ENCODE data around the gene LRRC32. TPM values are rescaled to one million over a fixed set of nuclear protein-coding genes. Genes with fewer than 3 reads are reported as not detected.
"Not testable (repeated sequence)": the region's sequence is repeated elsewhere in the genome, so short reads cannot be mapped to it uniquely, and the experiment has no call there.

LRRC32 gene
- total RNA-seq, 1 experiment from 2014 or later = not detected

DNA sequence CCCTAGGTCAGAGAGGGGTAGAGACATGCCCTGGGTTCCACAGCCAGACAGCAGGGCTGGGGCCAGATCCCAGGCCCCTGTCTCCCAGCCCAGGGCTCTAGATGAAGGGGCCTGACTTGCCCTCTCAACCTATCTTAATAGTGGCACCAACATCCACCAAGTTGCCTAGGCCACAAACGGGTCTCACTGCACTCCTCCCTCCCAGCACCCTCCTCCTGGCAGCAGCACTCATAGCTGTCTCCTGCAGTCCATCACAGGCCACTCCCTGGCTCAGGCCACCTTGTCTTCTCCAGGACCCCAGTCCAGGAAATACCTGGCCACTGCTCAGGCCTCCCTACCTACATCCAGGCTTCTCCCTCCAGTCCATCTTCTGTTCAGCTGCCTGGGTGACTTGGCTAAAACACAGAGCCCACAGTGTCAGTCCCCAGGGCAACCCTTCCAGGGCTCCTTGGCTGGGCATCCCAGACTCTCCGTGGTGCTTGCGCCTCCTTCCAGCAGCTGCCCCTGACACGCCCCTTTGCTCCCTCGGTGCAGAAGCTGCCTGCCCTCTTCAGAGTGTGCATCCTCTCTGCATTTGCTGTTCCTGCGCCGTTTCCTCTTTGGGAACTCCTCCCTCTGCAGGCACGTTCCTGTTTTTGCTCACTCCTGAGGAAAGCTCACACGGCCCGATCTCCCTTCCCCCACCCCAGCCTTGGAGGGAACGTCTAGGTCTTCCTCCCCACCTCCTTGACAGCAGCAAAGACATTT lies 40.5 kb downstream of the LRRC32 start:
- DNase-seq (ENCODE audit: low spot score) = no peak

DNA sequence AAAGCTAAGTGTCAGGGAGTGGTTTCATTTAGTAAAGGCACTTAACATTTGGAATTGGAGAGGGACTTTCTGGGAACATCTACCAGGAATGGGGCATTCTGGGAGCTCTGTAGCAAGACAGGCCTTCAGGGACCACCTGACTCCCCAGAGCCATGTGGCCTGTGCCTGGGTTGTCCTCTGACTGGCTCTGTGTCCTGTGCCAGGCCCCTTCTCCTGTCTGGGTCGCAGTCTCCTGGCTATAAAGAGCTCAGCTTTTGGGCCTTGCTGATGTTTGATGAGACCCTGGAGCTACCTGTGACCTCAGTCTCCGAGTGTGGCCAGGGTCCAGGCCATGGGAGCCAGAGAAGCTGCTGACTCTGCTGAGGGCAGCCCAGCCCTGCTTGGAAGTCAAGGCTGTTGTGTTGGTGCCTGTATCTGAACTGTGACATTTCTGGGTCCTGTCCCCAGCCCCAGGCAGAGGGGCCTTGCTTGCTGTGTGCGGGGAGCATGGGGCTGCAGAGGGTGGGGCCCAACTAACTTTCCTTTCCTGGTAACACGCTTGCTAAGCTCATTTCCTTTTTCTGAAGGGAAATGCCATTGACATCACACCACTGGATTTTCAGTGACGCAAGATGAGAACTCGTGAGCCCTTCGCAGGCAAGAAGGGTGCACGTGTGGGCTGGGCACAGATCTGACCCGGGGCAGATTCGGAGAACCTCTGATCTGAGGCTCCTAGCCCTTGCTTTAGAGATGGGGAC lies 41.3 kb downstream of the LRRC32 start:
- DNase-seq (ENCODE audit: low spot score) = no peak

DNA sequence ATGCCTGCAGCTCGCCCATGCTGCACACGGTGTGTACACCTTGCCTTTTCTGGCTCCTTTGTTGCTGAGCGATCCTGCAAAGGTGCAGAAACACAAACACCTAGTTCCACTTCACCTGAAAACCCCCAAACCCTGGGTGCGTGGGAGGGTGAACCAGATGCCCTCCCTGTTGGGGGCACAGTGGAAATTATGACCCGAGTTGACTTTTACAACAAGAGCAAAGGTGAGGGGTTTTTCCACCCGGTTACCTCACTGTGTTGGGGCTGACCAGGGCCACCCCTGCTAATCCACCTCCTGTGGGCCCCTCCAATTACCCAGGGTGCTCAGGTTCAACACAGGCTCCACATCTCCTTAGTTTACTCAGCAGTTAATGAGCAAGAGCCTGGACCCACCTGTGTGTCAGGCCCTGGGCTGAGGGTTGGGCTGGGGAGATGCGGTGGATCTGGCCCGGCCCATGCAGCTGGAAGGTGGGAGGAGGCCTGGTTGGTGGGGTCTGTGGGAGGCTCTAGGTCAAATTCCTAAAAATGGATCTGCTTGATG lies 42.1 kb downstream of the LRRC32 start:
- DNase-seq (ENCODE audit: low spot score) = no peak

DNA sequence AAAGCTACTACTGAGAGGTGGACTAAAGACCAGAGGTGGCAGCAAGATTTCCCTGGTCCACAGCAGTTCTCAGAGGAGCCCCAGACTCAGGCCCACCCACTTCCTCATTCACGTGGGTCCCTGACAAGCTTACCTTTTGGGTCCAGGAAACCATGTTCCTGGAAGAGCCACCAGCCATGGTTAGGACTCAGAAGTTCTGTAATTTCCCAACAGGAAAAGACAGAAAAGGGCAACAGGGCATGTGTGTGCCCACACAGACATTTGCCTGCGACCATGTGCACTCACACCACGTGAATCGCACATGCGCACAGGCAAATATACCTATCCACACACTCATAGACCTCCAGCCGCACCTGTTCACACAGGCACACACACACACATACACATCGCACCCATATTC lies 42.9 kb downstream of the LRRC32 start:
- DNase-seq (ENCODE audit: low spot score) = no peak

DNA sequence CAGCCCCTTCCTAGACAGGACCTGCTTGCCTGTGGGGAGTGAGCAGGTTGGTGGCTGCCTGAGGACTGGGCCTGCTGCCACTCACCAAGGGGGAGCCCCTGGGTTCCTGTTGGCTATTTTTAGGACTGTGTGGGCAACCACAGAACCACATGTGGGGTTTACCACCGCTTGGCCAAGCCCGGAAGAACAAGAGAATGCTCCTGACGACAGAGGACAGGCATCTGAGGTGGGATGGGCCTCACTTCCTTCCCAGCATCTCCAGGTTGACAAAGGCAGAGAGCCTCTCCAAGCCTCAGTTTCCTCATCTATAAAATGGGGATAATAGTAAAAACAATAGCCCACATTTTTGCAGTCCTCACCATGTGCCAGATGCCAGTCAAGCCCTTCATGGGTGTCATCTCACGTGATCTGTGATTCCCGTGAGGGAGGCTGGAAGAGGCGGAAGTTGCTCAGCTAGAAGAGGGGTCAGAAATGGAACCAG lies 43.6 kb downstream of the LRRC32 start:
- DNase-seq (ENCODE audit: low spot score) = no peak

DNA sequence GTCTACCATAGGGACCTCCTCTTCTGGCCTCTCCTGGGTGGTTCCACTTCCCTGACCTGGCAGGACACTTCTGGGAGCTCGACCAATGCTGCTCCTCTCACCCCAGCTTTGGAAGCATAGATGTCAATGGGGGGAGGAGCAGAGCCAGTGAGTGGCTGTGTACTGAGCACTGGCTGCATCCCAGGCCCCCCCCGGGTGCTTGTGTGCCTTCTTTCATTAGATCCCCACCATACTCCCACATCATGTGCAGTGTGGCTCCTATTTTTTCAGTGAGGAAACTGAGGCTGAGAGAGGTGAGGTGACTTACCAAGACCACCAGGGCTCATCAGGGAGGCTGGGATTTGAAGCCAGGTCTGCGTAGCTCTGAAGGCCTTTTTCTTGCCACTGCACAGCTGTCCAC lies 44.3 kb downstream of the LRRC32 start:
- no peak for DNase-seq (ENCODE audit: low spot score)

DNA sequence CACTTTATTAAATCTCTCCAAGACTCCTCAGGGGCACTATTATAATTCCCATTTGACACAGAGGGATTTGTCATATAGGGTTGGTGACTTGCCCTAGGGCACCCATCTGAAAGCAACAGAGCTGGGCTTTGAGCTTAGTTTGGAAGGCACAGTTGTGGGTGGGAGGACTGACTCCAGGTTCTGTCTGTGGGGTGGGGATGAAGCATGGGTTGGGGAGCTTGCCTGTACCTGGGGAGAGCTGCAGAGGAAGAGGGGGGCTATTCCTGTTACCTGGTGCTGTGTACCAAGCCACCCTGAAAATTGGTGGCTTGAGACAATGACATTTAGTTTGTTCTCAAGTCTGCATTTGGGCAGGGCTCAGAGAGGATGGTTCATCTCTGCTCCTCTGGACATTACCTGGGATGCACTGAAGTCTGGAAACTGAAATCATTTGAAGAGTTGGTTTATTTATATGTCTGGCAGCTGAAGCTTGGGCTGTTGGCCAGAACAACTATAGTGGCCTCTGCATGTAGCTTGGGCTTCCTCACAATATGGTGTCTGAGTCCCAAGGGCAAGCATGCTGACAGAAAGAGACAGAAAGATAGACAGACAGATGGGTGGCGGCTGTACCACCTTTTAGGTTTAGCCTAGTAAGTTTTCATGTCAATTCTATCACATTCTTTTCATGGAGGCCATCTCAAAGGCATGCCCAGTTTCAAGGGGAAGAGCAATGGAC lies 44.9 kb downstream of the LRRC32 start:
- no peak for DNase-seq (ENCODE audit: low spot score)

DNA sequence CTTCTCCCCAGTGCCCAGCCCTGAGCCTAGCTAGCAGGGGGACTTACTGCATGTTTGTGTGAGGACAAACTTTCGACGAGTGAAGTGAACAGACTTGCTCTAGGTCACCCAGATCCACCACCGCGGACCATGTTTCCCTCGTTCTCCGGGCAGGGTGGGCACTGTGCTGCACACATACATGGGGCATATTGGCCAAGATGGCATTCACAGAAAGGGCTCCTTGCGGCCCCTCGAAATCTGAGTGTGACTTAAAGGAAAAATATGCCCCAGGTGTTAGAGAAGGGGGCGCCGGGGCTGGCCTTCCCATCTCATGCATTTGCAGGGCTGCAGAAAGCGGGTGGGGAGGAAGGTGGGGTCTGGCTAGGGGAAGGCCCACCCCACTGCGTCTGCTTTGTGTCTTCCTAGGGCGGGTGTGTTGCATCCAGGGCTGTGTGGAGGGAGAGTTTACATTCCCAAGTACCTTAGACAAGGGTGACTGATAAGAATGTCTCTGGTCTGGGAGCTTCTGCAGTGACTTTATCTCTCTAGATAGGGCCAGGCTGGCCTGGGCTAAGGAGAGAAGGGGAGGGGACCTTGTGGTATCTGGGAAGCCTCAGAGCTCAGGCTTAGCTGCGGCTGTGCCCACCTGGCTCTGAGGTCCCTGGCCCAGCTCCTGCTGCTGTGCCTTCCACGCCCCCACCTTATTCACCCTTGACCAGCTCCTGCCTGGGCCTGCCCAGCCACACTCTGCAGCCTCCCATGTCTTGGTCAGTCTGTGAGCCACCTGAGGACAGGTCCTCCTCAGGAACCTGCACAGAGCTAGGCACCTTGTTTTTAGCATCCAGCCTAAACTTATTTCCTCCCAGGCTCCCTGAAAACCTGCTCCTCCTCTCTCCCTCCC lies 45.8 kb downstream of the LRRC32 start:
- DNase-seq (ENCODE audit: low spot score) = no peak

DNA sequence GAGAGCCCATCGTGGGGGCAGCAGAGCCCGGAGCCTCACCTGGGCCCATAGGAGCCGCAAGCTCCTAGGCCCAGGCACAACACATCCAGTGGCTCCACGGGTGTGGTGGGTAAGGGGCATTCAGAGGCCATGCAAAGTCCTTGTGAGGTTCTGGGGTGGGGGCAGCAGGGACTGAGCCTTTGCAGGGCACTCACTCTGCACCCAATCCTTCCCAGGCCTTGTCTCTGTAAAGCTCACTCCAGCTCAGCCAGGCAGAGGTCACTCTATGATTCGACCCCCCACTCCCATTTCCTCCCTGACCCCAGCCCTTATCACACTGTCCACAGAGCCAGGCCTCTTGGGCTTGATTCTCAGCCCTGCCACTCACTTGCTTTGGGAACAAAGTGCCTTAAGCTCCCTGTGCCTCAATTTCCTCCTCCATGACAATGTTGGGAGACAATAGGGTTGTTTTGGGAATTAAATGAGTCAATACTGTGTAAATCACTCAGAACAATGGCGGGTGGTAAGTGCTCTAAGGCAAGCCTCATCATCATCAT lies 46.6 kb downstream of the LRRC32 start:
- DNase-seq (ENCODE audit: low spot score) = no peak

DNA sequence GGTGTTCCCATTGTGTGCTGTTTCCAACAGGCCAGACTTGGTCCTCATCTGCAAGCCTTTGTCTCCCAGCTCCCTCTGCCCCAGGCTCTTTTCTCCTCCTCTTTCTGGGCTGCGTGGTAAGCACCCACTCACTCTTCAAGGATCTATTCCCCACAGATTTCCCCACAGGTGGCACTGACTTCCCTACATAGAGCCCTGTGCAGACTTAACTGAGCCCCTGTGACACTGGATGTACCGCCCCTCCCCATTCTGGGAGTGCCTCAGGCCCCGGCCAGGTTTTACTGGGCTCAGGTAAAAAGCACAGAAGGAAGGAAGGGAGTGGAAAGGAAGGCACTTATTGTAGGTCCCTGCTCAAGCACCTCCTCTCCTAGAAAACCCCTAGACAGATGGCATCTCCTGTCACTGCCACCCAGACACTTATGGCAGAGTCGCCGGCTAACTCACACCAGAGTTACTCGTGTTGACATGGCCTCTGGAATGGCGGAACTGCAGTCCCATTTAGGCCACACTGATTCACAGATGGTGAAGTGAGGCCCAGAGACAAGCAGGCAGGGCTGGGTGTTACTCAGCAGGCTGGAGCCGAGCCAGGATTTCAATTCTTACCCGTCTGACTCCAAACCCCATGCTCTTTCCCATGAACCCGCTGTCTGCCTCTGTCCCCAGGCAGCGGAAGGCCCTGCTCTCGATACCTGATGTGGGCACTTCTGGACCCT lies 47.2 kb downstream of the LRRC32 start:
- DNase-seq (ENCODE audit: low spot score) = no peak

DNA sequence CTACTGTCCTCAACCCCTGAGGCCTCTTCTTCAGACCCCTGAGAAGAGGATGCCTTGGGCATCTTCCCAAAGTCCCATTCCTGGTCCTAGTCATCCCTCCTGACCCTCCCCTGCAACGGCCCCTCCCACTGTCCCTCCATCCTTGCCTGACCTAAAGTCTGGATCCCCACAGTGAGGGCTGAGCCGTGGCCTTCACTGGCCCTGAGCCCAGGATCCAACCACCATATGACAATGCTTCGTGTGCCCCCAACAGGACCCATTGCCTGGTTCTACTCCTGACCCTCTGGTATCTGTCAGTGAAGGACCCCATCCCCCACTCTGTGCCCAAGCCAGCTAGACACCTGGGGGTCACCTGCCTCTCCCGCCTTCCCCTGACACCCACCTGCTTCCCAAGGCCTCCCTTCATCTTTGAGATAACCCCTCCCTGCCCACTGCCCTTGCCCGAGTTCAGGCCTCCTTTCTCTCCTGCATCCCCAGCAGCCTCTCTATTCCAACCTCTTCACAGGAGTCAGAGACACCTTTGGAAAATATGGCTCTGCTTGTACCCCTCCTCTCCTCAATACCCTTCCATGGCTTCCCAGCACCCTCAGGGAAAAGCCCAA lies 48.0 kb downstream of the LRRC32 start:
- no peak for DNase-seq (ENCODE audit: low spot score)

DNA sequence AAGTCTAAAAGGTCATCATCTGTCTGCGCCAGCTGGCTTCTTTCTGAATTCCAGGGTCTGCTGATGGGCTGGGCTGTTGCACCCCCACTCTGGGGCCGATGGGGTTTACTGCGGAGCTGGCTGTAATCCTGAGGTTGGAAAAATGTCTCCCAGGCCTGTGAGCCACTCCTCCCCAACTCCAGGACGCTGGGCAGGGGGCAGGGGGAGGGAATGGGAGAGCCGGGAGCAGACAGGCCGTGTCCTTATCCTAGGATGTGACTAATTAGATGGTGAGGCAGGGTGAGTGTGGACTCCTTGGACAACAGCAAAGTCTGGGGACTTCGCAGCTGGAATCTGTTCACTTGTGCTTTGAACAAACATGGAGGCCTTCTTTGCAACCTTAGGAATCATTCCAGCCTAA lies 48.7 kb downstream of the LRRC32 start:
- DNase-seq (ENCODE audit: low spot score) = no peak

DNA sequence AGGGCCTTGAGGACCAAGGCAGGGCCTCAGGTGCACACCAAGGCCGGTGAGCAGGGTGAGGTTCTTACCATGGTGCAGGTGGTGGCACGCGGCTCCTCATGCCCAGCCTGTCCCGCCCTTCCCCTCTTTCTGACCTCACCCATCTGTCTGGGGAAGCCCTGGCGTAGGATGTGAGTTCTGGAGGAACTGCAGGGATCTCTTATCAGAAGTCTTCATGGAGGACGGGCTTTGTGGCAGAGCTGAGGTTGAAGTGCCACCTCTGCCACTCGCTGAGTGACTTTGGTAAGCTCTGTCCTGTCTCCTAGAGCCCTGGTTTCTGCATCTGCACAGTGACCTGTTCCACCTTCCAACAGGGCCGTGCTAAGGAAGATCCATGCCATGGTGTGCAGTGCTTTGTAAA lies 49.1 kb downstream of the LRRC32 start:
- DNase-seq (ENCODE audit: low spot score) = no peak

DNA sequence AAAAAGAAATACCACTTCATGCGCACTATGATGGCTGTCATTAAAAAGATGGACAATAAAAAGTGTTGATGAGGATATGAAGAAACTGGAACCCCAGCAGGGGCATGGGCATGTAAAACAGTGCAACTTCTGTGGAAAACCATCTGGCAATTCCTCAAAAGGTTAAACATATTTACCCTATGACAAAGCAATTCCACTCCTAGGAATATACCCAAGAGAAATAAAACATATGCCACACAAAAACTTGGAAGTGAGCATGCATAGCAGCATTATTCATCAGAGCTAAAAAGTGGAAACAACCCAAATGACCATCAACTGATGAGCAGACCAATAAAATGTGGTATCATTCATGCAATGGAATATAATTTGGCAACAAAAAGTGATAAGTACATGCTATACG lies 50.1 kb downstream of the LRRC32 start:
- DNase-seq (ENCODE audit: low spot score) = no peak

DNA sequence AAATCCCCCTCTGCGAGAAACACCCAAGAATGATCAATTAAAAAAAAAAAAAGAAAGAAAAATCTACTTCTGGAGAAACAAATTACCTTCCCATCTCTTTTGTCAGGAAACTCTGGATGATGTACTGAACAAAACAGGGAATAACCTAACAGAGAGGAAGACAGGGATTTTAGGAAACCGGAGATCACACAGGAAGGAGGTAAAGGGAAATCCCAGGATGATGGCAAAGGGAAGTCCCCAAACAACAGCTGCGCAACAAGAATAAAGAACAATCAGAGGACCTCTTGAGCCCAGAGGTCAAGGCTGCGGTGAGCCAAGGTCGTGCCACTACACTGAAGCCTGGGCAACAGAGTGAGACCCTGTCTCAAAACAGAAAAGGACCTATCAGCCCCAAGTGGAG lies 50.7 kb downstream of the LRRC32 start:
- DNase-seq (ENCODE audit: low spot score) = not testable (repeated sequence)

DNA sequence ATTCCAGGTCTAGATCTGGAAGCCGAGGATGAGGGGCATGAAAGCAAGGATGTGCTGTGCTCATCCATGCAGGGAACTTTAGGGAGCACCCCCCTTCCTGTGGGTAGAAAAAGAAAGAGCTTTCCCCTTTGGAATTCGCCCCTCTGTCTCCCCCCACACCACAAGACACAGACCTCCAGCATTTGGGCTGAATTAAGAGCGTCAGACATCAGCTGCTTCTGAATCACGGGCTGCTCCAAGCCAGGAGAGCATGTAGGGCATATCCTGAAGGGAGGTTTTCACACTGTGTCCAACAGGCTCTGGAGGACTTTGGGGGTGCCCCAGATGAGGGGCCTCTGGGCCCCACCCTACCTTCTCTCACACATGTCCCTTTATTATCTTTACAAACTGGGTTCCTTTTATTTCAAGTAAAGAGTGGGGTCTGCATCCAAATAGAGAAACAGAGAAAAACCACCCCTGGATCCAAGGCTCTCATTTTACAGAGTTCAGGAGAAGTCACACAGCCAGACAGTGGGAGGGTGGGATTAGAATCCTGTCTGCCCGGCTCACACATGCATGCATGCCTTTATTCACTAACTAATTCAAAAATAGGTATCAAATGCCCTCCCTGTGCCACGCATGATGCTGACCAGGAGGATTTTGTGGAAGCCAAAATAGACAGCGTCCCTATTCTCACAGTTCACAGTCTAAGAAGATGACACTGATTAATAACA lies 52.8 kb downstream of the LRRC32 start:
- DNase-seq (ENCODE audit: low spot score) = no peak

DNA sequence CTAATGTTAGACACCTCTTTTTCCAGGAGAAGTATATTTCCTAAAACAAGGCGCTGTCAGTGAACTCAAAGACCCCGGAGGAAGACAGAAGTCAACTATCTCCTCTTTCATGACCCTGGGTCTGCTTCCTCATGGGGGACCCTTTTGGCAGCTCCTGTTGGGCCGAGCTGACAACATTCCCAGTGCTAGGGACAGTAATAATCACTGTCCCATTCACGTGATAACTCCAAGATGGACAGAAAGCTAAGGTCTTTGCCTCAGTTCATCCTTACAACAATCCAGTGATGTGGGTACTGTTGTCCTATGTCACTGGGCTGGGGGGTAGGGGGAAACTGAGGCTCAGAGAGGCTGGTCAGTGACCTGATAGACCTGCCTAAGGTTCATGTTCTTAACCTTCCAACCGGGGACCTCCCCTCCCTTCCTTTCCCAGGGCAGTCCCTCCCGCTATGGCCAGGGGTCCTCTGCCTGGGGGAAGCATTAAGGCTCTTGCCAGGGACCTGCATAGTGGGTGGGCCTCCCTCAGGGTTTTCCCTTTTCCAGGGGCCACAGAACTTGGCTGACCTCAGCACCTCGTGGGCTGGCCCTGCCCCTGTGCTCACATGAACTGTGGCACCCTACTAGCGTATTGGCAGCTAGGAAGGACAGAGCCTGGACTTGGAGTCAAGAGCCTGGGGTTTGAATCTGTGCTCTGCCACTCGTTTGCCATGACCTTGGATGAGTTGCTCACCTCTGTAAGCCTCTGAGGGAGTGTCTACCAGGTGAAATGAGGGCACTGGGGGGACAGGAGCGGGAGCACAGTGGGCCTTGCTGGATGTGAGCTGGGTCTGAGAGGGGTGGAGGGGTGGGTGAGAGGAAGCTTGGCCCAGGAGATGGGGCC lies 53.6 kb downstream of the LRRC32 start:
- no peak for DNase-seq (ENCODE audit: low spot score)

DNA sequence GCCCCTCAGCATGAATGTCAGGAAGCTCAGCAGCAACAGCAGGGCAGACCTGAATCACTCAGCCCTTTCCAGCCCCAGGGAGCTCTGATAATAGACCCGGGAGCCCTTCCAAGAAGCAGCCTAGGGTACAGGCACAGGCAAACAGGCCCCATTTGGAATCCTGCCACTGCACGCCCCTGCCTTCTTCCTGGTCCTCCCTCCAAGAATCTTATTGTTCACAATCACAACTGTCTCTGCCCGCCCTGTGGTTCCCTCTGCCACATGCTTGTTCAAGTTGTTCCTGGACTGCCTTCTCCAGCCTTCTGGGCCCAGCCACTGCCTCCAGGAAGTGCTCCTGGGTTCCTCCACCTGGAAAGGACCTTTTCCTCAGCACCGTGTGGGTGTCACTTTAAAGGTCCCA lies 54.6 kb downstream of the LRRC32 start:
- DNase-seq (ENCODE audit: low spot score) = no peak
